Stimulated activated naive CD4-positive, alpha-beta T cell treated with Interleukin-2 at 50 U/mL for 16 hours (primary cell): ENCODE results near the gene CYP19A1.

Experiments used
- DNase-seq: peaks from one replicate; lab custom pipeline; 2025; lab: John Stamatoyannopoulos, UW

The CYP19A1 gene

DNA sequence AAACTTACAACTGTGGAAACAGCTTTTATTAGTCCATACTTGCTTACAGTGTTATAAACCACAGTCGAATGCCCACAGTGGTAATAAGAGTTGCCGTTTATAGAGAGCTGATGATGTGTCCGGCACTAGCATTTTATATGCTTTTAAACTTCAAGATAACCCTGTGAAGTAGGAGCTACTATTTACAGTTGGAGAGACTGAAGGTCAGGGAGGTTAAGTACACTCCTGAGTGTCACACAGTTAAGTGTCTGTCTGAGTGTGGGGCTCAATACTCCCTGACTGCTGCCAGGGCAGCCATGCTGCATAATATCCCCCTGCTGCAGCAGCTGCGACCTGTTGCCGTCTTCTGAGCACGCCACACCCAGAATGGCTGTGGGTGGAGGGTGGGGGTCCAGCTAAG lies 153.8 kb downstream of the CYP19A1 start:
- DNase-seq = no peak

DNA sequence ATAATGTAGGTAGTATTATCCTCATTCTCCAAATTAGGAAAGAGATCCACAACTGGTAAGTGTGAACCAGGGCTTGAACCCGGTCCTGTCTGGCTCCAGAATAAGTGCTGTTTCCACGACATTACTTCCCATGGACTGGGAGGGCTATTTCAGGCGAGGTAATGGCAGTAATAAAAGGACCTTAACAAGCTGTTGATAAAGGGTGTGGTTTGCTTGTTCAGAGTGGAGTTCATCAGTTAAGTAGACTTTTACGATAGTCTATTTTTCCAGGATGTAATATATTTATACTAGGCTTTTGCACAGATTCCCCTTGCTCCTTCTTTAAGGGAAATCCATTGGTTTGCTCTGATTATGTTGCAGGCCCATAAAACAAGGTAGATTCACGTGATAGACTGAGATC lies 155.3 kb downstream of the CYP19A1 start:
- DNase-seq = no peak

DNA sequence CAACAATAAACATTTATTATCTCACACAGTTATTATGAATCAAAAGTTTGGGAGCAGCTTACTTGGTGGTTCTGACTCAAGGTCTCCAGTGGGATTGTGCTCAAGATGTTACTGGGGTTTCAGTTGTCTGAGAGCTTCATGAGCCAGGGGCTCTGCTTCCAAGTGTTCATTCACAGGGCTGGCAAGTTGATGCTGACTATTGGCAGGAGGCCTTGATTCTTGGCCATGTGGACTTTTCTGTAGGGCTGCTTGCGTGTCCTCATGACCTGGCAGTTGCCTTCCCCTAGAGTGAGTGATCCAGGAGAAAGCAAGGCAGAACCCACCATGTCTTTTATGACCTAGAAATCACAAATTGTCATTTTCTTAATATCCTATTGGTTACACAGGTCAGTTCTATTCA lies 156.5 kb downstream of the CYP19A1 start:
- DNase-seq = no peak

DNA sequence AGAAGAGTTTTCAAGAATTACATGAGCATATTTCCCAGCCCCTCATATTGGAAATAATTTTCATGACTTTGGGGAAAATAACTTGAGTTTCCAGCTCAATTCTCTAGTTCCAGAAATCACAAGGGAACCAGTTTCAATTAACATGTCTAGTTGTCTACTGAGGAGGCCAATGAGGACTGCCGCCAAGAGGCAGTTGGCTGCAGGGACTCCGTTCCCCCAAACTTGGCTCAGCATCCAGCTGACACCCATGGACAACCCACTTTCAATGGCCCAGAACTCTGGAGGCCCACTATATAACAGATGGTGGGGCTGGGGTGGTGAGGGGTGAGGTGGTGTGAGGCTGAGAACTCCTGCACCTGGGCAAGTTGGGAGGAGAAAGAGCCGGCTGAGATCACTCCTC lies 157.2 kb downstream of the CYP19A1 start:
- no peak for DNase-seq

DNA sequence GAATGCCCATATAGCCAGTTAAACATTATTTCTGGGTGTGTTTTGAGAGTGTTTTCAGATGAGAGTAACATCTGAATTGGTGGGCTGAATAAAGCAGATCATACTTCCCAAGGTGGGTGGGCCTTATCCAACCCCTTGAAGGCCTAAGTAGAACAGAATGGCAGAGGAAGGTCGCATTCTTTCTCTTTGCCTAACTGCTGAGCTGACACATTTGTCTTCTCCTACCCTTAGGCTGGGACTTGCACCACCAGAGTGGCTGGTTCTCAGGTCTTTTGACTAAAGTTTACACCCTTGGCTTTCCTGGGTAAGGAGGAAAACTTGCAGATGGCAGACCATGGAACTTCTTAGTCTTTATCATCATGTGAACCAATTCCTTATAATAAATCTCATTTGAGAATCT lies 157.9 kb downstream of the CYP19A1 start:
- DNase-seq = no peak

DNA sequence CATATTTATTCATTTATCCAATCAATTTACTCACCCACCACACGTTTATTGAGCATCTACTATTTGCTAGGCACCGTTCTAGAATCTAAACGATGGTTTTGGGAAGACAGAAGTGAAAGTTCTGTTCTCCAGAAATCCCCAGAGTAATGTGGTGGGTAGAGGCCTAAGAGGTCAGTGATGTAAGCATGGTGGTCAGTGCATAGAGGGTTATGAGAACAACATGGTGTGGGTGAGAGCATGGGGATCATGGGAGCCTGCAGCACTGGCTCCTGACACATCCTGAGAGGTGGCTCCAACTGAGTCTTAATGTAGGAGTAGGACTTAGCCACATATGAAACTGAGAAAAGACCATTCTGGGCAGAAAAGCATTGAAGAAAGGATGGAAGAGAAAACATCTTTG lies 158.4 kb downstream of the CYP19A1 start:
- DNase-seq = no peak

DNA sequence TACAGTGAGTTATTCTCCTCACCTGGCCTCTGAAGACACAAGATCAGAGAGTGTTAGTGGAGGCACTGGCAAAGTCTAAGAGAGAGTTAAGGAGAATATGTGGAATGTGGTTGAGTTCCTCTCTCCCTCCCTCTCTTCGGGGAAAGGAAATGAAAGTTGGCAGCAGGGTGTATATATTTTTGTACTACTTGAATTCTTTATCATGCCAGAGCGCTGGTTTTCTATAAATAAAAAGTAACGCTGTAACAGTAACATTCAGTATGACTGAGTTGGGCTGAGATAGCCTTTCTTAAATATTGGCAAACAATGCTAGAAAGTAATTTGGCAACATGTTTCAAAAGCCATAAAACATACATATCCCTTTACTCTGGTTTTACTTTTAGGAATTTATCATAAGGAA lies 166.2 kb downstream of the CYP19A1 start:
- DNase-seq = no peak

DNA sequence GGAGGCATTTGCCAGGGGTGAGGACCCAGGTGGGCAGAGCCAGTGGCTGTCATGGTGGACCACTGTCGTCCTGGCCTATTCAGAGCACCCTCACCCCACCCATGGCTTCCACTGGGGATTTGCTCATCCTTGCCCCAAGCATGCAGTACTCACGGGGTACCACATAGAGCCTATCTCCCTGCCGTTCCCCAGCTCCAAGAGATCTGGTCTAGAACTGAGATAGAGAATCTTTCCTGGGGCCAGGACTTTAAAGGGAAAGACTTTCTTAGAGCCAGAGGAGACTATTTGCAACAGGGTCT lies 166.8 kb downstream of the CYP19A1 start:
- DNase-seq = no peak

DNA sequence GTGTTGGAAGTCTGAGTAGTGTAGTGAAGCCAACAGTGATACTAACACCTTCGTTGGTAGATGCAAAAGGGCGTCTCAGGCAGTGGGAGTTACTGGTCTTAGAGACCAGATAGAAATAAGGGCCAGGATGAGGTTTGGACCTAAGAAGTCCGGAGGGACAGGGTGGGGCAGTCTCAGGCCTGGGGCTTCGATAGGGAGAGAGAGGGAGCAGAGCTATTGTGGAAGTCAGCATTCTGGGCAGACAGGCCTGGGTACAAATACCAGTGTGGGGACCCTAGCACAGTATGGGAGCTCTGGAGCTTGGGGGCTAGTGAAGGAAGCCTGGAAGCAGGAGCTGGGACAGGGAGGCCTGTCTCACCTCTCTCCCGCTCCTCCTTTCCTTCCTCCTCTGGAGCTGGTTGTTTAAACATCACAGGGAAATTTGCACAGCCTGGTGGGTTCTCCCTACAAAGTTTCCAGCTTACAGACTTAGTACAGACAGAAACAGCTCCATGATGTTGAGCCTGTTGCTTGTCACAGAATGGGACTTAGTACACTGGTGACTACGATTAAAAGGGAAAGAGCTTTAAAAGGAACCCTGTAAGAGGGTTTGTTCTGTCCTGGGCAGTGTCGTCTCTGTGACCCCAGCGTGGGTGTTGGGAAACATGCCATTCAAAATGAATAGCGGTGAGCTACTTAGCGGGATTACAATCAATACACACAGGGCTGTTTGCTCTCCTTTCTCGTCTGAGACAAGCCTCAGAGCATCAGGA lies 167.3 kb downstream of the CYP19A1 start:
- no peak for DNase-seq

DNA sequence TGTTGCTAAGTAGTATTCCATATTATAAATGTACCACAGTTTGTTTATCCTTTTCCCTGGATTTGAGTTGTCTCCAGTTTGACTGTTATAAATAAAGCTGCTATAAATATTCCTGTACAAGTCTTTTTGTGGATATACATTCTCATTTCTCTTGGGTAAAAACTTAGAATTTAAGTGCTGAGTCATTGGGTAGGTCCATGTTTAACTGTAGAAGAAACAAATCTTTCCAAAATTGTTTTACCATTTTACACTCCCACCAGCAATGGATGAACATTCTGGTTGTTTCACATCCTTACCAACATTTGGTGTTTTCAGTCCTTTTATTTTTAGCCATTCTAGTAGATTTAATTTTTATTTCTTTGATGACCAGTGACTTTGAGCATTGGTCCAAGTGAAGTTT lies 169.7 kb downstream of the CYP19A1 start:
- no peak for DNase-seq

DNA sequence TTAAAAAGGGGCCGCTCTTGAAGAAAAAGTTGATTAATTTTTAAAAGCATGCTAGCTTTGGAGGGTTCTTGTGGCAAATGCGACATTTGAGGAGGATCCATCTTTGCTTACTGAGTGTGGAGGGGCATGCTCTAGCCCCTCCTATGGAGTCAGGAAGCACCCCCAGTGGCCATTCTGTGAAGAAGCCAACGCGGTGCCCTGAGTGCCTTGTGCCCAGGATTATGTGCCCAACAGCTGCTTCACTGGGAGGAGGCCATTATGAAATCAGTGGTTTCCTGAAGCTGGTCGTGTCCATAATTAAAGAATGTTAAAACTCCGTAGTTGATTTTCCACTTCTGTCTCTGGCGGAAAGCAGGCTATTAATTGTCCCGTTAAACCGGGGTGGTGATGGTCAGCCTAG lies 174.6 kb downstream of the CYP19A1 start:
- no peak for DNase-seq

DNA sequence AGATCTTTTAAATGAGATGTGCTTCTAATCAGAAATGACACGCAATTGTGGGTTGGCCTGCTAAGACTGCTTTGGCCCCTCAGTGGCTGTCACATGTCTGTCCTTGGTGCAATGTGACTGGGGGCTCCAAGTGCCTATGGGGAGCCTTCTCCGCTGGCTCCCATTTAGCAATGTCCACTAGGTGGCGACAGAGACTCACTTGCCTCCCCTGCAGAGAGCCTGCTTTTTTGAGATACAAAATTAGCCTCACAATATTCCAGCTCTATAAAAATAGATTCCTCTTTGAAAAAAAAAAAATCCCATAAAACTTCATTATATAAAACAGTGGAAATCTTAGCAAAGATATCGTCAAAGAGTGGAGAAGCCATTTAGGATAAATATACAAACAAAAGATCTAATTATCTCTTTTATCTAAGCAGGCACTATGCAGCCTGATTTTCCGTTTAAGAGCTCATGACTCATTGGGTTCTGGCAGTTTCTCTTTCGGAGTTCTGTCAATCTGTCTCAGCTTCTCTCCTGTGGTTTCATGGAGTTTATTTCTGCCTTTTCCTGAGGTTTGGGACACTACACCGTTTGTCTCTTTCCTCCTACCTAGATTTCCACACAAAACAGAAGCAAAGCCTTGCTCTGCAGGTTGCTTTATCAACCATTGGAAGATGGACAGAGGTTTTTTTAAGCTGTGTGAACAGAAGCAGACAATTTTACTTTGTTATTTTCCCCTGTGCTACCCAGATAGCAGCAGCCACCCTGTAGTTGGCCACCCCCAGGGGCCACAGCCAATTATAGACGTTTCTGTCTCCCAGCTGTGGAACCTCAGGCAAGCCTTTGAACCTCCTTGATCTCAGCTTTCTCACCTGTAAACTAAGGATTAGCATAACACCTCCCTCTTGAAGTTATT lies 175.3 kb downstream of the CYP19A1 start:
- peak; percentile 42 for DNase-seq

DNA sequence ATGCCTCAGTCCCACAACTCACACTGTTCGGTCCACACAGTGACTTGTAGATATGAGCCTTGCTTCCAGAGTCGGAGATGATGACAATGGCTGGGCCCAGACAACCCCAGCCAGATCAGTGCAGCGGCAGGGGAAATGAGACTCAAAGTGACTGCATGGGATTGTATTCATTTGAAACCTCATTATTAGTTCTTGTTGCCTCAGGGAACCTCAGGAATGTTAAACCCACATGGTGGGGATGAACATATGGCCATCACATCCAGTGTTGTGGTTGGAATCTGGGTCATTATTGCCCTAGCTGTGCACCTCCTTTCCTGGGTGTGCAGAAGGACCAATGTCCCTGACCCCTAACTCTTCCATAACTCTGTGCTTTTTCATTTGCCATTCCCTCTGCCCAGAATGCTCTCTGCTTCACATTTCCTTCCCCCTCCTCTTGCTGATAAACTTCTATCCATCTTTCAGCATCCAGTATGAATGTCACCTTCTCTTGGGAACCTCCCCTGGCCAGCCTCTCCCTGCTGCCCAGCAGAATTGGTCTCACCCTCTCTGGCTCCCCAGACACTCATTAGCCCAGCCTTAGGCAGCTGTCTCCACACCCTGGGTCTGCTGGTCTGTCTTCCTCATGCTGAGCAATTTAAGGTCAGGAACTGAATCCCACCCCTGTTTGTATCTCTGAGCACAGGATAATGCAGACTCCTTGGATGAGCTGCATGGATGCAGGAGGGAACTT lies 176.7 kb downstream of the CYP19A1 start:
- no peak for DNase-seq

DNA sequence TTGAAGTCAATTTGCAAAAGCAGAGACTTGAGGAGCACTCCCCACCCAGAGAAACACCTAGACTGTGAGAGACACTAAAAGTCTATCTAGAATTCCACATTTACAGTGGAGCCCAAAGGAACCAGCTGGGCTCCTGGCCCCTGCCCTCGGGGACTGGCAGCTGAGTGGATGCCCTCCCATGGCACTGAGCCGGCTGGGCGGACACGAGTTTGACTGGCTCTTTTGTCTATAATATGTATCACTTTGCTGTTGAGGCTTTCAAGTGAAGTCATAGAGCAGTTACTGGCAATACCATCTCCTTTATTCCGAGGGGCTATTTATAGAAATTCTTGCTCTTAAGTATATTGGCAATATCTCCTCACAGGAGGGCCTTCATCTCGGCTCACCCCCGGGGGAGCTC lies 177.9 kb downstream of the CYP19A1 start:
- no peak for DNase-seq
